Measurements from ENCODE around the gene CBFA2T2. TPM values are rescaled to one million over a fixed set of nuclear protein-coding genes. Genes with fewer than 3 reads are reported as not detected.
"Not testable (repeated sequence)": the region's sequence is repeated elsewhere in the genome, so short reads cannot be mapped to it uniquely, and the experiment has no call there.

Gene CBFA2T2
- total RNA-seq, 1 experiment from 2014 or later, result 6.7 TPM

DNA sequence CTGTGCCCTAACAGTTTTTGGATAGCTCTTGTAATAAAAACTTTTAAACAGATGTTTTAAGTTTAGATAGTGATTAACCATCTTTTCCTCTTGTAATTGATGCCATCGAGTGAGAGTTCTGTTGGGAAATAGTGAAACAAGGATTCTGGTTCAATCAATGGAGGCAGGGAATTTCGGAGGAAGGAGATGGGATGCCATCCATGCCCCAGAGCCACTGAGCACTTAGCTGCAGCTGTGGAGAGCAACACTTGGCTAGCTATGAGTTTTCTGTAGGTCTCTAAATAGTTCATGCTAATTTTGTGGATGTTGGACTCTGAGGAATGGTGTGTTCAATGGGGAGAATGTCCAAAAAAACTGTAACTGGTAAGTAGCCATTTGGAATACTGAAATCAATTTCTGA is 16.7 kb downstream of the CBFA2T2 start:
- no peak for DNase-seq (ENCODE audit: low spot score)

DNA sequence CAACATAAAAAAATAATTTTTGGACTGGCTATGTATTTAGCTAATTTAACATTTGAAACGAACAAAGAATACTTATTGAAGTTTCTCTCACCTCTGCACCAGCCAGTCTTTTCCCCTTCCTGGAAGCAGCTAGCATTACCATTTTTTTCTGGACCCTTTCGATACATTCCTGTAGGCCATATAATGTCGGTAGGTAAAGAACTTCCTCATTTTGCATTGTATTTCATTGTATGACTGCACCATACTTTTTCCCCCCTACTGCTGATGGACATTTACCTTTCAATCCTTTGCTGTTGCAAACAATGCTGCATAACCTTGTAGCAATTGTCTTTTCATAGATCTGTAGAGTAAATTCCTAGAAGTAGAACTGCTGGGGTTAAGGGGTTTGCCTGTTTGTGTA is 17.6 kb downstream of the CBFA2T2 start:
- no peak for DNase-seq (ENCODE audit: low spot score)

DNA sequence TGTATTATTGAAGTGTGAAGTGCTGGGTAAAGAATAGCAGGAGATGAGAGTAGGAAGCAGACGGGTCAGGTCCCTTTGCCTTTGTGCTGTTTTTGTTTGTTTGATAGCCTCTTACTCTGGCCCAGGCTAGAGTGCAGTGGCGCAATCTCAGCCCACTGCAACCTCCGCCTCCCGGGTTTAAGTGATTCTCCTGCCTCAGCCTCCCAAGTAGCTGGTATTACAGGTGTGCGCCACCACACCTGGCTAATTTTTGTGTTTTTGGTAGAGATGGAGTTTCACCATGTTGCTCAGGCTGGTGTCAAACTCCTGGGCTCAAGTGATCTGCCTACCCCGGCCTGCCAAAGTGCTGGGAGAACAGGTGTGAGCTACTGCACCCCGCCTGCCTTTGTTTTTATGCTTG is 18.1 kb downstream of the CBFA2T2 start:
- not testable (repeated sequence) for DNase-seq (ENCODE audit: low spot score)

DNA sequence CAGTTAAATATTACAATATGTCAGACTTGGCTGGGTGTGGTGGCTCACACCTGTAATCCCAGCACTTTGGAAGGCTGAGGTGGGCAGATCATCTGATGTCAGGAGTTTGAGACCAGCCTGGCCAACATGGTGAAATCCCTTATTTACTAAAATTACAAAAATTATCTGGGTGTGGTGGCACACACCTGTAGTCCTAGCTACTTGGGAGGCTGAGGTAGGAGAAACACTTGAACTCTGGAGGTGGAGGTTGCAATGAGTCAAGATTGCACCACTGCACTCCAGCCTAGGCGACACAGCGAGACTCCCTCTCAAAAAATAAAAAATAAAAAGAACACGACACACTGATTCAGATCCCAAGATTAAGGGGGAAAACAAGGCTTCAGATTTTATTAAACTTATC is 19.2 kb downstream of the CBFA2T2 start:
- DNase-seq (ENCODE audit: low spot score), result not testable (repeated sequence)

DNA sequence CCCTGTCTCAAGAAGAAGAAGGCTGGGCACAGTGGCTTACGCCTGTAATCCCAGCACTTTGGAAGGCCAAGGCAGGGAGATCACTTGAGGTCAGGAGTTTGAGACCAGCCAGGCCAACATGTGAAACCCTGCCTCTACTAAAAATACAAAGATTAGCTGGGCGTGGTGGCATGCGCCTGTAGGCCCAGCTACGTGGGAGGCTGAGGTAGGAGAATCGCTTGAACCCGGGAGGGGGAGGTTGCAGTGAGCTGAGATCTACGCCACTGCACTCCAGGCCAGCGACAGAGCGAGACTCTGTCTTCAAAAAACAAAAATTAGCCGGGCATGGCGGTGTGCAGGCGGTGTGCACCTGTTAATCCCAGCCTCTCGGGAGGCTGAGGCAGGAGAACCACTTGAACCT is 22.0 kb downstream of the CBFA2T2 start:
- not testable (repeated sequence) for DNase-seq (ENCODE audit: low spot score)

DNA sequence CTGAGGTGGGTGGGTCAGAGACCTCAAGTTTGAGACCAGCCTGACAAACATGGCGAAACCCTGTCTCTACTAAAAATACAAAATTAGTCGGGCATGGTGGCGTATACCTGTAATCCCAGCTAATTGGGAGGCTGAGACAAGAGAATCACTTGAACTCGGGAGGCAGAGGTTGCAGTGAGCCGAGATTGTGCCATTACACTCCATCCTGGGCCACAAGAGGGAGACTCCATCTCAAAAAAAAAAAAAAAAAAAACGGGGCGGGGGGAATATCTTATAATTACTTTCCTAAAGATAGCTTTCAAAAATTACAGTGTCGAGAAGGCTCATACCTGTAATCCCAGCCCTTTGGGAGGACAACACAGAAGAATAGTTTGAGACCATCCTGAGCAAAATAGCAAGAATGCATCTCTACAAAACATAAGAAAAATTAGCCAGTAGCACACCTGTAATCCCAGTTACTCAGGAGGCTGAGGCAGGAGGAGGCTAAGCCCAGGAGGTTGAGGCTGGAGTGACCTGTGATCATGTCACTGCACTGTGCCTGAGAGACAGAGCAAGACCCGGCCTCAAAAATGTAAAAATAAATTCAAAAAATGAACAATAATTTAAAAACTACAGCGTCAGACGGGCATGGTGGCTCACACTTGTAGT is 25.8 kb downstream of the CBFA2T2 start:
- no peak for DNase-seq (ENCODE audit: low spot score)

DNA sequence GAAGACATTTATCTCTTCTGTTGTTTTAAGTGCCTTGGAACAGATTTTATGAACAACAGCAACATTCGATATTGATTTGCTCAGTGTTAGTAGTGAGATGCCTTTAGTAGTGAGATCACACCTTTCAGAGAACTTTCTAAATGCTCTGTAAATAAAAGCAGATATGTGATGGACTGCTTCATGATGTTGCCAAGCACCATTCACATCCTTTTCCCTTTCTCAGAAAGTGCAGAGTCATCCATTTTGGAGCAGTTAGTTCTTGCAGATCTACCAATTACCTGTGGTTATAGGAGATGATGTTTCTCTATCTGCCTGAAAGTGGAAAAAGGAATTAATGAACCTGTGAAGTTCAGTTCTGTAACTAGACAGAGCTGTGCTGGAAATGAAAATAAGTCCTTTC is 27.0 kb downstream of the CBFA2T2 start:
- peak; percentile 41 for DNase-seq (ENCODE audit: low spot score)

DNA sequence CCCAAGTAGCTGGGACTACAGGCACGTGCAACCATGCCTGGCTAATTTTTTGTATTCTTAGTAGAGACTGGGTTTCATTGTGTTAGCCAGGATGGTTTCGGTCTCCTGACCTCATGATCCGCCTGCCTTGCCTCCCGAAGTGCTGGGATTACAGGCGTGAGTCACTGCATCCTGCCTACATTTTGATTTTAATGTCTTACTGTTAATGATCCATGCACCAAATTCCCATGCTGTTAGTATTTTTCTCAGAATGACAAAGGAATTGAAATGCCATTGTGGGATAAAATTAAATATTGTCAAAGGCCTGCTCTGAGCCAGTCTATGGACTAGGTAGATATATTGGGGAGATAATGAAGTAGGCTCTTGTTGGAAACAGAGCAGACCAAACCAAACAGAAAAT is 28.2 kb downstream of the CBFA2T2 start:
- peak; percentile 90 for DNase-seq (ENCODE audit: low spot score)

DNA sequence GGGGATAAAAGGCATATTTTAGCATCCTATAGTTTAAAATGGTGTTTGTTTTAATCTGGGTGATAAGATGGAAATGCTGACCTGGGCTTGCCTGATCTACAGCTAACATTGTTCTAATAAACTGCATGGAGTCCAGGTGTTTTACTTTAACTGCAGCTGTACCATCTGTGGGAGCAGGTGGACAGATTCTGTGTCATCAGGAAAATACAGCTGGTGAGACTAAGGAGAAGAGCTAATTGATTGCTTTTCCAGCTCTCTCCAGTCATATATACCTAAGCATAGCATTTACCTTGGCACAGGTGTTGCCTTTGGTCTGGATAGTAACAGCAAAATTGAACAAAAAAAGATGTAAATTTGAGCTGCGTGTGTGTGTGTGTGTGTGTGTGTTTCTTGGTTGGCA is 31.6 kb downstream of the CBFA2T2 start:
- DNase-seq (ENCODE audit: low spot score), result no peak

DNA sequence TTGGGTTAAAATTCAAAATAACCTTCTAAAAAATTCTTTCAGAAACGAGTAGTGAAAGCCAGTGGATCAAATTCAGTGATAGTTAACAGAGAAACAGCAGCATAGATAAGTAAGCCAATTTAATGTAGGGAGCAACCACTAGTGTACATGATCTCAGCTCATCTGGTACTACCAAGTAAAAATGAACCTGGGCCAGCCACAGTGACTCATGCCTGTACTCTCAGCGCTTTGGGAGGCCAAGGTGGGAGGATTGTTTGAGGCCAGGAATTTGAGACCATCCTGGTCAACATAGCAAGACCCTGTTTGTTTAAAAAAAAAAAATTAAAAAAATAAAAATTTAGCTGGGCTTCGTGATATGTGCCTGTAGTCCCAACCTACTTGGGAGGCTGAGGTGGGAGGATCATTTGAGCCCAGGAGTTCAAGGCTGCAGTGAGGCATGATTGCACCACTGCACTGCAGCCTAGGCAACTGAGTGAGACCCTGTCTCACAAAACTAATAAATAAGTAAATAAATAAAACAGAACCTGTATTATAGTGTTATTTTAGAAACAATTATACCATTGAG is 32.4 kb downstream of the CBFA2T2 start:
- DNase-seq (ENCODE audit: low spot score), result no peak

DNA sequence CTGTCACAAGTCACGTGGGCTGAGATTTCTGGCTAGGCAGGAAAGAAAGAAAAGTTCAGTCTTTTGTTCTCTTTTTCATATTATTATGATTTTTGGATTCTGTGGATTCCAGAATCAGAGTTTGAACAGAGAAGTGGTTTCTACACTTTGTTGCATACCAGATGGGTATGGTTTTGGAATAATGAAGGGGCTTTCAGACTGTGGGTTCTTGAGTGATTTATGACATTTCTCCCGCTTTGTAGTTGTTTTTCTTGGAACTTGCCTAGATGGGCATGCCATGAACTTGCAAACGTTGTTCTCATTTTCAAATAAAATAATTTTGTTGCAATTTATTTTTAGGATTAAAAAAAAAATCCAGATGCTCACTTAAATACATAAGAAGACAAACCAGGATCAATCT is 34.4 kb downstream of the CBFA2T2 start:
- peak; percentile 42 for DNase-seq (ENCODE audit: low spot score)

DNA sequence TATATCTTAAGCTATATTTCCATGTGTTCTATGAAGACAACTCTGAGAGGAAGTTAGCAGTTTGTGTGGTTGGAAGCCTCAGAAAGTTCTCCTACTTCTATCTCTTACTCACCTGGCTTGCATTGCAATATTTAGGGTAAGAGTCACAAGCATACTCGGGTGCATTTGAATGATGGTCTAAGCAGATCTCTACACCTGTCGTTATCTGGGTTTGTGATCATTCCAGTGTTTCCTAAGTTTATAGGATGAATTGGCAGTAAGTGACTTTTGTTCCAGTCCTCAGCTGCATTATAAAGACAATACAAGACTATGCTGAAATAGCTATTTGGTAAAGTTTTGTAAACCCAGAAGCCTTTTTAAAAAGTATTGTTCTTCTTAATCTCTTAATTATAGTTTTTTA is 36.9 kb downstream of the CBFA2T2 start:
- no peak for DNase-seq (ENCODE audit: low spot score)

DNA sequence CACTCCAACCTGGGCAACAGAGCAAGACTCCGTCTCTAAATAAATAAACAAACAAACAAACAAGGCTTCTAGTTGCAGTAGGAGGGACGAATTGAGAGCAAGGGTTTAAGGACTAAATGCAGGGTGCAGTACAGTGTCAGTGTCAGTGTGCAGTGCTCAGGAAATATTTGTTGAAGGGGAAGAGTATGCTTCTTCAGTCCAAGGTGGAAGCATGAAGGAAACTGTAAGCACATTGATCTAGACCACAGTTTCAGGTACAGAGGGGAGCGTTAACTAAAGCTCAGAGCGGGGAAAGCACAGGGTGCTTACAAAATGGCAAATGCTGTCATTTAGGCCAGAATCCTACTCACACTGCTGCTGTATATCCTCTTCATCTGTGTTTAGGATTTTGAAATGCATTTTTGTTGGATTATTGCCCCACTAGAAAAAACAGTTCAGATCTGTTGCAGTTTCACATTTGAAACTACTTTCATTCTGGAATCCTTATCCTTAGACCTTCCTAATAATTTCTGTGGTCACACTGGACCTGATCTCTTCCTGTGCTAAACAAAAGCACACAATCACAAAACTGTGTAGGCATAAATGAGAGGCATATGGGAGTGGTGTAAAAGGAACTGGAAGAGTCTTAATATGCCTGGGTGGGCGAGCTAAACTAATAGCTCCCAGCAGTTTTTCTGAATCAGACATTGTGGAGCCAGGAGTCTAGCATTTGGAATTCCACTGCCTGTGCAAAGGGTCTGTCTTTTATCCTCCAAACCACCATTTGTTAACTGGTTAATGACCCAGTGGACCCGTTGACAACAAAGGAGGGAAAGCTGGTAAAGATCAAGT is 41.4 kb downstream of the CBFA2T2 start:
- DNase-seq (ENCODE audit: low spot score), result no peak

DNA sequence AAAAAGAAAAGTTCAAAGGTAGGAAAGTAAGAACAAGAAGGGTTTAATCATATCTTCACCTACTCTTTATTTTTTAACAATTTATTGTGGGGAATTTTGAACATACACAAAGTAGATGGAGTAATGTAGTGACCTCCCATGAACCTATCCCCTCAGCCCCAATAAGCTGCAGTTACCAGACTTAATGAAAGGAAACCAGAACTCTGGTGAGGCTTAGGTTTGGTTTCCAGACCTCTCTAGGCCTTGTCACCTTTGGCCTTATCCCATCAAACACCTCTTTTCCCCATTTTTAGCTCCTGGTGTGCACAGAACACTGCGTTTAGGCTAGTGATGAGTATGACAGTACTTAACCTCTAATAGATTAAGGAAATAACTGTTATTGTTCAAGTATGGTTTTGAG is 42.0 kb downstream of the CBFA2T2 start:
- no peak for DNase-seq (ENCODE audit: low spot score)

DNA sequence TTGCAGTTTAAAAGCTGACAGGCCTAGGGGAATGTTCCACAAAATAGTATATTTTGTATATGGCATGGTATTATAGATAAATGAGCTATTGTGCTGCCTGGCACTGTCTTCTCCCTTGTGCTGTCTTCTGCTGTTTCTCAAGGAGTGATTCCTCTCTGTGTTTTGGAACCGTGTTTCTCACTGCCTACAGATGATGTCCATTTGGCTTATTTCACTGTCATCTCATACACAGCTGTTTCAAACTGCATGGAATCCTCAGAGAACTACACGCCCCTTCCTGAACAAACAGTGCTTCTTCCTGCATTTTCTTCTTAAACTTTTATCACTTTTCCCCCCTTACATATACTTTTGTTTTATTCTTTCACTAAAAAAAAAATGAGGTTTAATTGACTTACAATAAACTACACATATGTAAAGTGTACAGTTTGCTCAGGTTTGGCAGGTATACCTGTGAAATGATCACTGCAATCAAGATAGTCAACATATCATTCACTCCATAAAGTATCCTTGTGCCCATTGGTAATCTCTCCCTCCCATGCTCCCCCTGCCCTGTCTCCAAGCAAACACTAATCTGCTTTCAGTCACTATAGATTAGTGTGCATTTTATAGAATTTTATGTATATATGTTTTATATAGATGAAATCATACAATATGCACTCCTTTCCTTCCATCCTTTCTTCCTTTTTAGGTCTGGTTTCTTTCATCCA is 43.0 kb downstream of the CBFA2T2 start:
- no peak for DNase-seq (ENCODE audit: low spot score)

DNA sequence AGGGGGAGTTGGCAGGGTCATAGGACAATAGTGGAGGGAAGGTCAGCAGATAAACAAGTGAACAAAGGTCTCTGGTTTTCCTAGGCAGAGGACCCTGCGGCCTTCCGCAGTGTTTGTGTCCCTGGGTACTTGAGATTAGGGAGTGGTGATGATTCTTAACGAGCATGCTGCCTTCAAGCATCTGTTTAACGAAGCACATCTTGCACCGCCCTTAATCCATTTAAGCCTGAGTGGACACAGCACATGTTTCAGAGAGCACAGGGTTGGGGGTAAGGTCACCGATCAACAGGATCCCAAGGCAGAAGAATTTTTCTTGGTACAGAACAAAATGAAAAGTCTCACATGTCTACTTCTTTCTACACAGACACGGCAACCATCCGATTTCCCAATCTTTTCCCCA is 45.8 kb downstream of the CBFA2T2 start:
- not testable (repeated sequence) for DNase-seq (ENCODE audit: low spot score)

DNA sequence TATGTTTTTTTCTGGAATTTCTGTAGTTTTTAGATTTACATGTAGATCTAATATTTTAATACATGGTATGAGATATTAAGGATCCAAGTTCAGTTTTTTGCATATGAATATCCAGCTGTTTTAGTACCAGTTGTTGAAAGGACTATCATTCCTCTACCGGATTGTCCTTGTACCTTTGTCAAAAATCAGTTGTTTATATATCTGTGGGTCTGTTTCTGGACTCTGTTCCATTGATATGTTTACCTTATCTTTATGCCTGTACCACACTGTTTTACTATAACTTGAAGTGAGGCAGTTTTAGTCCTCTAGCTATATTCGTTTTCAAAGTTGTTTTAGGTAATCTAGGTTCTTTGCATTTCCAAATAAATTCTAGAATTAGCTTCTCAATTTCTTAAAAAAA is 47.7 kb downstream of the CBFA2T2 start:
- DNase-seq (ENCODE audit: low spot score), result no peak

DNA sequence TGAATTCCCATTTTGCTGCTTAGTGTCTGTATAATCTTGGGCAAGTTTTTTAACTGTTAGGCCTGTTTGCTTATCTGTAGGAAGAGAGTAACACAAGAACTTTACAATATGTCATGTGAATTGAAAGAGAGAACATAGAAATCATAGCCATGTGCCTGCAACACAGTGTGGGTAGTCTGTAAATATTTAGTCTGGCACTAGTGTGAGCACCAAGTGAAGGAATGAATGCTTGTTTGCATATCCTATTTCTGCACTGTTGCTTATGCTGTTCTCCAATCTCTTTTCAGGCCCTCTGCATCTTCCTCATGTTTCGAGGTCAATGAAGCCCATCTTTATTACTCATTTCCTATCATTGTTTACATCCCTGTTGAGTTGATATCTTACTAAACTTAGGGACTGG is 49.2 kb downstream of the CBFA2T2 start:
- no peak for DNase-seq (ENCODE audit: low spot score)

DNA sequence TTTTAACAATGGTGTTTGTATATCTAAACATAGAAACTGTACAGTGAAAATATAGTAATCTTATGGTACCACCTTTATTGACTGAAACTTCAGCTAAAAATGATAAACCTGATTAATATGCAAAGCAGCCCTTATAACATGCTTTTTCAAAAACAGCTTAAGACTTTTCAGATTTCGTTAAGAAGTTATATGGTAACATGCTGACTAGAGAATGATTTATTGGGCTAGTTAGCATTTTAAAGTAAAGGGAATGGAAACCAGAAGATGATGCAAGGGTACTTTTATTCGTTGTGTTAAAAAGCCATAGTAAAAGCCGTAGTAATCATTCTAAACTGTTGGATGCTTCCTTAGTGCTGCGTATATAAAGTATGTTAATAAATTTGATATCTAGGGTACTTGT is 50.5 kb downstream of the CBFA2T2 start:
- DNase-seq (ENCODE audit: low spot score), result no peak

DNA sequence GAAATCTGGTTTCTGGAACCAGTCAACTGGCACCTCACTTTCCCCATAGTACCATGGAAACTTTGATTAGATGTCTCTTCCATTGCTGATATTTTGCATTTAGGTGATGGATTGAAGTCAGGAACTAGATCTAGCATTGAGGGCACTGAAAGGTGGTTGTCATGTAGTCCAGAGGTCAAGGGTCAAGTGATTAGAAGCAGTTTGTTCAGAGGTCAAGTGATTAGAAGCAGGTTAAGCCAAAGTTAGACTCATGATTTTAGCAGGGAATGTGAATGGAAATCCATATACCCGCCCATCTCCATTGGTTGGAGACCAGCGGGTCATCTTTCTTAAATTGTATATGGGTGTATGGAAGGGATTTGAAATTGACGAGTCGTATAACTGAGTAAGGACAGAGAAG is 51.2 kb downstream of the CBFA2T2 start:
- no peak for DNase-seq (ENCODE audit: low spot score)

DNA sequence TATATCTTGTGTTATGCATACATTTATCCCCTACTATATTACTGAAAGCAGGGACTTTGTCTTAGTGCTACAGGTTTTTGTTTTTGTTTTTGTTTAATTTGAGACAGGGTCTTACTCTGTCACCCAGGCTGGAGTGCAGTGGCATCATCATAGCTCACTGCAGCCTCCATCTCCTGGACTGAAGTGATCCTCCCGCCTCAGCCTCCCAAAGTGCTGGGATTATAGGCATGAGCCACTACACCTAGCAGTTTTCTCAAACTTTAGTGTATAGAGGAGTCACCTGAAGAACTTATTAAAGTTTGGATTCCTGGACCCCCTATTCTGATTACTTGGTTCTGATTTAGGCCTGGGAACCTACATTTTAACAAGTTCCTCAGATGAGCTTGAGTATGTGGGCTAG is 51.9 kb downstream of the CBFA2T2 start:
- no peak for DNase-seq (ENCODE audit: low spot score)

DNA sequence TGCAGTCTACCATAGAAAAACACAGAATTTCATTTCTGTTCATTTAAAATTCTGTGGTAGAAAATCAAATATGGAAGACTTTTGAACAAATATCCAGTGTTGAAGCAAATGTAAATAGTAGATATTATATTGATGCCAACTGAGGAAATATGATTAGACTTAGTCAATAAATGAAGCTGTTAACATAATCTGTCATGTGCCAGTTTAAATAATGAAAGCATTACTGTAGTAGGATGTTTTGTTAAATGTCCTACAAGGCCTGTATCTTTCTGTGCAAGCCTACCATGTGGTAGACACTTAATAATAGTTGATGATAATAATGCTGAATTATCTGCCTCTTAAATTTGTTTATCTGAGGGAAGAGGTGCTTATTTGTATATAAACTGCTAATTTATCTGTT is 55.9 kb downstream of the CBFA2T2 start:
- no peak for DNase-seq (ENCODE audit: low spot score)

Measured in A172 (cell line).